ENCODE data around the gene SMIM45.
"Not testable (repeated sequence)": the region's sequence is repeated elsewhere in the genome, so short reads cannot be mapped to it uniquely, and the experiment has no call there.

The SMIM45 gene

GRCh38 chr22:41933411-41934177 is 18.4 kb upstream of the SMIM45 start:
- DNase-seq = no peak

- DNase-seq = no peak
Measured at GRCh38 chr22:41934284-41935014, 17.5 kb upstream of the SMIM45 start.

GRCh38 chr22:41935015-41935351 is 17.0 kb upstream of the SMIM45 start:
- DNase-seq = peak in 16 of 58 donors; percentile 18 to 51 (median 28)

DNA sequence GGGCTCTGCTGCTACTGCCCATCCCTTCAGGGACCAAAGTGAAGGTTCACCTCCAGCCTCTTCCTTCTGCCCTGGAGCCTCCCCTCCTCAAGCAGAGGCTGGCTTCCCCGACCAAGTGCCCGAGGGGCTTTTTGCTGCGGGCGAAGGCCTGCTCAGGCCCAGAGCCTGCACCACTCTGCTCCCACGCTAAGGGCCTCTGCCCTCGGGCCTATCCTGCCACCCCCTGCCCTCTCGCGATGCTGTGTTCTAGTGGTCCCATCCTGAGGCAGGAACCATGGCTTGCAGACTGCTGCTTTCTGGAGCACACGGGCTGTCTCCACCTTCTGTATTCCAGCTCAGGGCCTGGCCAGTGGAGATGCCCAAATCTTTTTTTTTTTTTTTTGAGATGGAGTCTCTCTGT is 16.4 kb upstream of the SMIM45 start:
- no peak for DNase-seq

- DNase-seq = no peak
Measured at GRCh38 chr22:41936894-41937169, 15.1 kb upstream of the SMIM45 start.

- DNase-seq = peak in 34 of 58 donors; percentile 16 to 73 (median 37)
Measured at GRCh38 chr22:41939981-41940831, 11.7 kb upstream of the SMIM45 start.

DNA sequence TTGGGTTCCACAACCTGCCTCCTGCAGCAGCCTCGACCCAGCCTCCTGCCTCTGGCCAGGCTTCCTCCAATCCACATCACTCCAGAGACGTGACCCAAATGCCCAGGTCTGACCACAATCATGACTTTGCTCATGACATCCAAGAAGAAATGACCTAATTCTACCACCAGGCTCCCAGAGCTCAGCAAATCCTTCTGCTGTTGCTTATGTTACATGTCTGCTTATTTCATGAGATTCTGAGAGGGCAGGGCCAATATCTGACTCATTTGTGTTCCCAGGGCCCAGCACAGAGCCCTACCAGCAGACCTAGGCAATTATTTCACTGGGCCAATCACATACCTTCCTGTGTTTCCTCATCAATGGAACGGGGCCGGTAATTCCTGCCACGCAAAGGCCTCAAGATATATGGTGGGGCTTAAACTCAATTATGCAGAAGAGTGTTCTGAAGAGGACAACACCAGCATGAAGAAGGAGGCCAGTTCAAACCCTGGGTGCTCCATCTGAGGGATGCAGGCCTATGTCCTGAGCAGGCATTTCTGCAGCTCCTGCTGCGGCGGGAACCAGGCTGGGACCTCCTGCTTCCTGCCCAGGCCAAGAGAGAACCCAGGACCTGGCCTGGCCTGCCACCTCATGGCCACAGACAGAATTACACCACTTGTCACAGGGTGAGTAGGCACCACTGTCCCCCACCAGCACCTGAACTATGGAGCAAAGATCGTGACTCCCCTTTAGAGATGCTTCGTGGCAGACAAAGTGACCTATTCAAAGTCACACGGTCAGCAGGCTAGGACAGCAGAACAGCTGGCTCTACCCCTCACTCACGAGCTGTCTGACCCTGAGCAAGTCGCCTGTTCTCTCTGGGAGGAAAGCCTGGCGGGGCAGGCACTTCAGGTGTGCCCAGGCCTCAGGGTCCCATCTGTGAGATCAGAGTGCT is 10.9 kb upstream of the SMIM45 start:
- peak in 56 of 58 donors; percentile 26 to 89 (median 74) for DNase-seq

DNA sequence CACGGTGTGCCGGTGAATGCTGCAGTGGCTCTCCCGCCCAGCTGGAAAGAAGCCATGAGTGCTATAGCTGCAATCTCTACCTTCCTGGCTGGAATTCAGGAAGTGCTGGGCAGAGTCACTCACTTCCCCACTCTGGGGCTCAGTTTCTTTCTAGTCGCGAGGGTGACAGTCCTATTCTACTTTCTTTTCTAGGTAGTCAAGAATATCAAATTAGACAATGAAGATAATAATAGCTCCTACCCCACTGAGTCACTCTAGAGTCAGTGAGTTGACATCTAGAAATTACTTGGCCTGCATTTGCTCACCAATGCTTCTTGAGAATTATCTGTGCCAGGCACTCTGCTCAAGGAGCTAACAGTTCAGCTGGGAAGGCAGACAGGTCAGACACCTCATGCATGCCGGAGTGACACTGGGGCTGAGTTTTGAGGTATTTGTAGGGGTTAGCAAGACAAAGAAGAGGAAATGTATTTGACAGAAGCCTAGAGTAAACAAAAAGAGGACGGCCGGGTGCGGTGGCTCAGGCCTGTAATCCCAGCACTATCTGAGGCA is 8.2 kb upstream of the SMIM45 start:
- DNase-seq = no peak

- peak; percentile 57 to 98 (median 92) for DNase-seq
Measured at GRCh38 chr22:41946629-41947423, 5.1 kb upstream of the SMIM45 start, which contains the start of gene CENPM. CENPM (minus strand) TSS chr22:41947152; CDS start chr22:41947076, 76 bp downstream.

DNA sequence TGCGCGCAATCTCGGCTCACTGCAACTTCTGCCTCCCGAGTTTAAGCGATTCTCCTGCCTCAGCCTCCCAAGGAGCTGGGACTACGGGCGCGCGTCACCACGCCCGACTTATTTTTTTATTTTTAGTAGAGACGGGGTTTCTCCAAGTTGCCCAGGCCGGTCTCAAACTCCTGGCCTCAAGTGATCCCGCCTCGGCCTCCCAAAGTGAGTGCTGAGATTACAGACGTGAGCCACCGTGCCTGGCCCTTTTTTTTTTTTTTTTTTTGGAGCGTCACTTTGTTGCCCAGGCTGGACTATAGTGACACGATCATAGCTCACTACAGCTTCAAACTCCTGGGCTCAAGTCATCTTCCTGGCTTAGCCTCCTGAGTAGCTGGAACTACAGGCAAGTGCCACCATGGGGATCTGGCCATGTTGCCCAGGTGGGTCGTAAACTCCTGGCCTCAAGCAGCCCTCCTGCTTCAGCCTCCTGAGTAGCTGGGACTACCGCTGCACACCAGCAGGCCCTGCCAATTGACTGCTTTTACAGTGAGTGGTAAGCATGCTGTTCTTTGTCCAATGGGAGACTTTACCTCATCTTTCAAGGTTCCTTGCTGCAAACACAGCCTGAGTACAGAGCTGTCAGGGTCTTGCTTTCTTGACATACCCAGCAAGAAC is 4.4 kb upstream of the SMIM45 start:
- DNase-seq = no peak

GRCh38 chr22:41948142-41948541 is 3.8 kb upstream of the SMIM45 start:
- no peak for DNase-seq

- not testable (repeated sequence) for DNase-seq
Measured at GRCh38 chr22:41948928-41949296, 3.0 kb upstream of the SMIM45 start.

GRCh38 chr22:41949297-41949965 is 2.5 kb upstream of the SMIM45 start:
- no peak for DNase-seq

GRCh38 chr22:41952713-41953112 is 763 bp downstream of the SMIM45 start:
- peak in 1 of 58 donors; percentile 29 for DNase-seq

- no peak for DNase-seq
Measured at GRCh38 chr22:41957941-41958556, 6.1 kb downstream of the SMIM45 start.

DNA sequence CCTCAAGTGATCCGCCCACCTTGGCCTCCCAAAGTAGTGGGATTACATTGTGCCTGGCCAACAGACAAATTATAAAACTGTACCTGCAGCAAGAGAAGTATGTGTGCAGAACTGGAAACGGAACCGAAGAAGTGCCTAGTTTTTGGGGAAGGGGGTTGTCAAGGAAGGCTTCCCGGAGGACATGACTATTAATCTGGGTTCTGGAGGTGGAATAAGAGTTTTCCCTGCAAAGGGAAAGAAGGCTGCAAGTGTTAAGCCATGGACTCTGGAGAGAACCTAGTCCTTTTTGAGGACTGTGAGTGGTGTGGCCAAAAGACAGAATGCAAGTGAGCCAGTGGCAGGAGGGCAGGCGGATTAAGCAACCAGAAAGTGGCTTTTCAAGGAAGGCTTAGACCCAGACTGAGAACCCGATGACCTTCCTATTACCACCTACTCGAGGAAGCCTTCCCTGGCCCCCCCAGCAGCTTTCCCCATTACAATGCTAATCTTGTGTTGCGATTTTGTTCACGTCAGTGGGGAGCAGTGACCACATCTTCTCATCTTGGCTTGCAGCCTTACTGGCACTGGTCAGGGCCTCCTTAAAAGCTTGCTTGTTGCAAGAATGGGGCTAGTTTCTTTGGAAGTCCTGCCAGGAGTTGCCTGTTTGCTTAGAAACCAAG is 11.6 kb downstream of the SMIM45 start:
- peak in 49 of 58 donors; percentile 22 to 89 (median 64) for DNase-seq

GRCh38 chr22:41964112-41964491 is 12.2 kb downstream of the SMIM45 start:
- DNase-seq = peak in 3 of 58 donors; percentile 65 to 67 (median 66)

DNA sequence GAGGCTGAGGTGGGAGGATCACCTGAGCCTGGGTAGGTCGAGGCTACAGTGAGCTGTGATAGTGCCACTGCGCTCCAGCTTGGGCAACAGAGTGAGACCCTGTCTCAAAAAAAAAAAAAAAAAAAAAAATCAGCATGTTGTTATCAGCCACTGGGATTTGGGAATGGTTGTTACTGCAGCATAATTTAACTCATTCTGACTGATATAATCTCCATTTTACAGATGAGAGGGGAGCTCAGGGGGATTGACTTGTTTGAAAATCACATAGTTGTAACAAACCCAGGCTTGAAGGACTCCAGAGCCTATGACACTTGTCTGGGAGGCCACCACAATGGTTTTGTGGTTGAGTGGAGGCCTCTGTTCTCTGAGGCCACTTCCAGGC is 14.3 kb downstream of the SMIM45 start:
- no peak for DNase-seq

Data from anterior cingulate cortex (tissue), 58 donors.